ENCODE results near the gene TESK1.
"Not testable (repeated sequence)": the region's sequence is repeated elsewhere in the genome, so short reads cannot be mapped to it uniquely, and the experiment has no call there.

The TESK1 gene

GRCh38 chr9:35604578-35605350, at the start of gene TESK1:
TSS of gene TESK1 (plus strand) at chr9:35605262. CDS start at chr9:35605620, 358 bp downstream.
- peak; percentile 40 for DNase-seq

GRCh38 chr9:35555881-35556280, 49.2 kb upstream of the TESK1 start:
- no peak for DNase-seq

- no peak for DNase-seq
Measured at GRCh38 chr9:35556776-35557175, 48.3 kb upstream of the TESK1 start.

GRCh38 chr9:35557320-35557719, 47.7 kb upstream of the TESK1 start:
- no peak for DNase-seq

- no peak for DNase-seq
Measured at GRCh38 chr9:35558185-35558584, 46.9 kb upstream of the TESK1 start.

GRCh38 chr9:35559792-35560530, 45.1 kb upstream of the TESK1 start:
- no peak for DNase-seq

GRCh38 chr9:35560625-35561337, 44.3 kb upstream of the TESK1 start:
- DNase-seq, result no peak

- no peak for DNase-seq
Measured at GRCh38 chr9:35561468-35562261, 43.4 kb upstream of the TESK1 start.

GRCh38 chr9:35562895-35563780, 41.9 kb upstream of the TESK1 start:
- DNase-seq, result no peak

GRCh38 chr9:35563791-35564197, 41.3 kb upstream of the TESK1 start:
- DNase-seq, result no peak

- no peak for DNase-seq
Measured at GRCh38 chr9:35564658-35565061, 40.4 kb upstream of the TESK1 start.

GRCh38 chr9:35566417-35566816, 38.6 kb upstream of the TESK1 start:
- no peak for DNase-seq

- DNase-seq, result no peak
Measured at GRCh38 chr9:35568196-35568595, 36.9 kb upstream of the TESK1 start.

- no peak for DNase-seq
Measured at GRCh38 chr9:35569206-35569605, 35.9 kb upstream of the TESK1 start.

GRCh38 chr9:35570709-35571504, 34.2 kb upstream of the TESK1 start:
- DNase-seq, result no peak

- no peak for DNase-seq
Measured at GRCh38 chr9:35574578-35575122, 30.4 kb upstream of the TESK1 start.

- DNase-seq, result no peak
Measured at GRCh38 chr9:35575478-35575877, 29.6 kb upstream of the TESK1 start.

GRCh38 chr9:35577486-35577885, 27.6 kb upstream of the TESK1 start:
- DNase-seq, result no peak

GRCh38 chr9:35579130-35579529, 25.9 kb upstream of the TESK1 start:
- DNase-seq, result no peak

- DNase-seq, result not testable (repeated sequence)
Measured at GRCh38 chr9:35579659-35580227, 25.3 kb upstream of the TESK1 start.
